ENCODE results near the gene C1orf50.
"Not testable (repeated sequence)": the region's sequence is repeated elsewhere in the genome, so short reads cannot be mapped to it uniquely, and the experiment has no call there.

Gene C1orf50

DNA sequence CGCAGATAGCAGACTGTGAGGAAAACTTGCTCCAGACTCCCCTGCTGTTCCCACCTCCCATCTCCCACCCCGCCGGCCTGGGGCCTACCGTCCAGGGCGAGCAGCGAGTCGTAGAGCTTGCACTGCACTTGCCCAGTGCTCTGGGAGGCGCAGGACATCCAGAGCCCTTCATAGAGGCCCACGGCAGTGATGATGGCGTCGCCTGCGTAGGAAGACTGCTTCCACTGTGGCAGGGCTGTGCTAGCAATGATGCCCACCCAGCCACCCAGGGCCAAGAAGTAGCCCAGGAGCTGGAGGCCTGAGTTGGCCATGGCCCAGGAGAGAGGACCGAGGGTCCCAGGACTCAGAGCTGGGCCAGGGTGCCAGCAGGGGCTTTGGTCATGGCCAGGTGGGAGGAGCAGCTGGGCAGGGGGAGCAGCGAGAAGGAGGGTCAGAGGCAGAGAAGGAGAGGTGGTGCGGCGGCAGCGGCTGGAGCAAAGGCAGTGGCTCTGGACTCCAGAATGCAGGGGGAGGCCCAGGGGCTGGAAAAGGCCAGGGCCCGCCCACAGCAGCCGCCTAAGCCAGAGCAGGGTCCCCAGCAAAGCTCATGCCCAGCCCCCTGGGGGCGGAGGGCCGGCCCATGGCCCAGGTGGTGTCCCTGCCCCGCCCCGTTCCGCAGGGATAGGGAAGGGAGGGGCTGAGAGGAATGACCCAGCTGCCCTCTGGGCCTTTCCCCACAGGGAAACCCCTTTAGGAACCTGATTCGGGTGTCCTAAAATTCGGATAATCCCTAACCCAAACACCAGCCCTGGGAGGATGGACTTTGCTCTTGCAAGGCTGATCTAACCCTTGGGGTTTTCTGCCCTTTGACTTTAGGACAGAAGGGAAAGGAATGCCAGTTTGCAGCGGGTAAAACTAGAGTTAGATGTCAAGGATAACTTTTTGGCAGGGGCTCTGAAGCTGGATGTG is 27.0 kb upstream of the C1orf50 start, which contains the start of gene CLDN19:
CLDN19 (minus strand) TSS at position 484 of the 948 bp plus-strand sequence; CDS start at position 311, 173 bp downstream.
- DNase-seq = no peak

DNA sequence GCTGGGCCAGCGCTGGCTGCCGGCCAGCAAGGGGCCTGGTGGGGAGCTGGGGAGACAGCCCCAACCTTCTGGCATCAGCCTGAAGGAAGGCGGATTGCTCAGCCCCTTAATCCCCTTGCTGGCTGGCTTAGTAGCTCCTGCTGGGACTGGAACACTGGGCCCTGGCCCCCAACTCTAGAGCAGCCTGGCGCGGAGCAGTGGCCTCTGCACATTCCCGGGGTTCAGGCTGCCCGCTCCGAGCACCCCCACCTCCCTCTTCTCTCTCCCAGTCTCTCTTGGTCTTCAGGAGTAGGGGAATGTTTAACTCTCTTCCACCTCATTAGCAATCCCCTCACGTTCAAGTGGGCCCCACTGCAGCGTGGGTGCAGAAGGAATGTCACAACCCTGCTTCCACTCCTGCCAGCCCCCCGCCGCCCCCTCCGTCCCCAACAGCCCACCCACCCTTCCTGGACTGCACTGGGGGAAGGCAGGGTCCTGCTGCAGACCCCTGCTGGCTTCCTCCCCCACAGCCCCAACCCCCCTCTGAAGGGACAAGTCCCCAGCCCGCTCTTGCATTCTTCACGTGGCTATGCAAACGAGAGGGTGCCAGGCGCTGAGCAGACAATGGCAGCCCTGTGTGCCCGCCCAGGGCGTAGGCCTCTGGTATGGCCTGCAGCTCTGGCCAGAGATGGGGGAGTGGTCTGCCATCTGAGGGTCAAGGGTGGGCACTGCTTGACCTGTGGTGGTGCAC is 26.0 kb upstream of the C1orf50 start:
- no peak for DNase-seq

DNA sequence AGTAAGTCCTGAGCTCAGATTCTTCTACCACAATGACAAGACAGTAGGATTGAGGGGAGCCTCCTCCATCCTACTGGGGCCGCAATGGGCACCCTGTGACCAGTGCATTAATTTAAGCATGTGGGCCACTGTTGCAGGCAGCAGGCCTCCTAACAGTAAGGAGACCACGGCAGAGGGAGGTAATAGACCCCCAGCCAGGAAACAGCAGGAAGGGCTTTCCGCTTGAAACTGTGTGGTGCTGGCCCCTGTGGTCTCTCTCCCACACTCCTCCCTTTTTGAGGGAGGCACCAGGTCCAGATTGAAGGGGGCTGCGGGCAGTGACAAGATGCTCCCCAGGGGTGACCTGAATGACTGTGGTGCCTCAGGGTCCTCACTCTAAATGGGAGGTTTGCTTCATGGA is 25.3 kb upstream of the C1orf50 start:
- DNase-seq = no peak

DNA sequence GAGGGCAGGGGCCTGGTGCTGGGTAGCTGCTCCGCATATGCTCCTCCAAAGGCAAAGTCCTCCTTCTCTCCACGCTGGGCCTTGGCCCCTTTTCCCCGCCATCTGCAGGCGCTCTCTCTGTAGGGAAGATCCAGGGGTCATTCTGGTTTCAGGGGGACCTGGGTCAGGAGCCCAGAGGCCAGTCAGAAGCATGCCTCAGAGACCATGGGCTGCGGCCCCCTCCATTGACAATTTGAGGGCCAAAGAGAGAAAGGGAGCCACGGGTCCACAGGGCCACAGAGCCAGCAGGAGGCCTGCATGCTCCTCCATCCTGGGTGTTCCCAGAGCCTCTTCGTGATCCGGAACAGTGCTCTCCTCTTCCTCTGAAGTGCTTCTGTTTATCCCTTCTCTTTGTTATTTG is 24.9 kb upstream of the C1orf50 start:
- no peak for DNase-seq

DNA sequence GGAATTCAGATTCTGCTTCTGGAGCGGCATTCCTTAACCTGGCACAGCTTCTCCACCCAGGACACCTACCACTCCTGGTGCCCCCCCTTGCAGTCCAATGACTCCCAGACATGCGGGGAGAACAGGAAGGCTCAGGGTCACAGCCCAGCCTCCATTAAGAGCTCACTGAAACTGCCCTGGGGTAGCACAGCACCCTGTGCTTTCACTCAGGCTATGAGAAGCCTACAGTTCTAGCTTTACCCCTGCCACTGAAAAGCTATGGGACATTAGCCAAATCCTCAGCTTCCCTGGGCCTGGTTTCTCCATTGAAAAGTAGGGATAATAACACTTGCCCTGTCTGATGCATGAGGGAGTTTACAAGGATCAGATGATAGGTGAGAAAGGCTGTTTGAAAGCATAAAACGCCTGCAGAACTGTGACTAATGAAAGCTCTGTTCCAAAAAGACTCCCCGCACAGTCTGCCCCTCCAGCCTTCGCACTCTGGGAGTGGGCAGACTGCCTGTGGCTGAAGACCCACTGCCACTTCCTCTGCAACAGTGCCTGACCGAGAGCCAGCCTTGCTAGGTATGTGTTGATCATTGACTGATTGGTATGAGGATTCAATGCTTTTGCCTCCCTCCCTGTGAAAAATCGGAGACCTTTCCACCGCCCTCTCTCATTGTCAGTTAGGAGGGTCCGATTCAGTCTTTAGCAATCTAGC is 24.3 kb upstream of the C1orf50 start:
- DNase-seq = no peak

DNA sequence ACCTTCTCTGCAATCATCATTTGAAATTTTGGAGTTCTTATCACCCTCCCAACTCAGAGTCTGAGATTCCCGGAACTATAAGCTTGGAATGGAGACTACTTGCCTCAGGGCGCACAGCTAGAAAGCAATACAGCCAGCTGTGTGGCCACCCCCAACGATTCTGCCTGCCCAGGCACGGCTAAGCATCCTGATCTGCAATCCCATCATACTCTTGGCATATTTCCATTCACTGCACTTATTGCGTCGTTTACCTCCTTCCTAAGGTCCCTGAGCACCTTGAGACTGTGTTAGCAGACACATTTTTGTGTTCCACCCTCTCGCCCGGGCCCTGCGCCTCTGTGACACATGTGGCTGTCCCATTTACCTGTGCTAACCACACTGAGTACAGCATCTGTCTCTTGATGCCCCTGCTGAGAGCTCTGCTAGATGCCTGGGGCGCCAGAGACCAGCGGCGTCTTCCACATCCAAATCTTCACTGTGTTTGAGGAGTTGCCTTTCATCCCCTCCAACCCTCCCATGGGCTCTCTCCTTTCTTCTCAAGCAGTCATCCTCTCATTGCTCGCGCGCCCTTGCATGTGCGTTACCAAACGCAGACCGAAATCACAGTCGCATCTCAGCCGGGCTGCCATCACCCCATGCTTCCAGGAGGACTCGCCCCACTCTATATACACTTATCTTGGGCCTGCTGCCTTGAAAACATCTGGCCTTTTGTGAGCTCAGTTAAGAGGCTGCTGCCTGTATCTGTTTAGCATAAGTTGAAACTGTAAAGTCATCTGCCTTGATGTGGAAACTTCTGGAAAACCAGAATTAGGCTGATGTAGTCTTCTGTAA is 23.5 kb upstream of the C1orf50 start:
- no peak for DNase-seq

DNA sequence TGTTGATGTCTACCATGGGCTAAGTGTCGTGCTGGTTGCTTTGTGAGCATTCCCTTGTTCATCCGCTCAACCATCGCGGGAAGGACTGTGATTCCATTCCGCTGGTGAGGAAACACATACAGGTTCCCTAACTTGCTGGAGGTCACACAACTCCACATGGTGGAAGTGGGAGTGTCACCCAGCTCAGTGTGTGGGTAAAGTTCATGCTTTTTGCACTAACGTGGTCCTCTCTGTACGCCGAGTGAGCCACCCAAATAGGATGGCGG is 23.0 kb upstream of the C1orf50 start:
- DNase-seq = no peak

DNA sequence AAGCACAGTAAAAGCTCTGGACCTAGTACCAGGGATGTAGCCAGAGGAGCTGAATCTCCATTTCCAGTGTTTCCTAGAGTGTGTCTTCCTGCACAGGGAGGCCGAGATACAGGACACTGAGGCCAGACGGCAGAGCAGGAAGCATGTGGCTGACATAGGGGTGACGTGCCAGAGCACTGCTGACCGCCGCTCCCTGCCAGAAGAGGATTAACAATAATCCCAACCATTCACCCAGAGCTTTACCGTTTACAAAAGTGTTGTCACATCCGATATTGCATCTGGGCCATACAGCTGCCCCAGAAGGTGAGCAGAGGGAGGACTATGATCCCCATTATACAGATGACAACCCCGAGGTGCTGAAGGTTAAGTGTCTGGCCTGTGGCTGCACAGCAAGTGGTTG is 21.2 kb upstream of the C1orf50 start:
- no peak for DNase-seq

DNA sequence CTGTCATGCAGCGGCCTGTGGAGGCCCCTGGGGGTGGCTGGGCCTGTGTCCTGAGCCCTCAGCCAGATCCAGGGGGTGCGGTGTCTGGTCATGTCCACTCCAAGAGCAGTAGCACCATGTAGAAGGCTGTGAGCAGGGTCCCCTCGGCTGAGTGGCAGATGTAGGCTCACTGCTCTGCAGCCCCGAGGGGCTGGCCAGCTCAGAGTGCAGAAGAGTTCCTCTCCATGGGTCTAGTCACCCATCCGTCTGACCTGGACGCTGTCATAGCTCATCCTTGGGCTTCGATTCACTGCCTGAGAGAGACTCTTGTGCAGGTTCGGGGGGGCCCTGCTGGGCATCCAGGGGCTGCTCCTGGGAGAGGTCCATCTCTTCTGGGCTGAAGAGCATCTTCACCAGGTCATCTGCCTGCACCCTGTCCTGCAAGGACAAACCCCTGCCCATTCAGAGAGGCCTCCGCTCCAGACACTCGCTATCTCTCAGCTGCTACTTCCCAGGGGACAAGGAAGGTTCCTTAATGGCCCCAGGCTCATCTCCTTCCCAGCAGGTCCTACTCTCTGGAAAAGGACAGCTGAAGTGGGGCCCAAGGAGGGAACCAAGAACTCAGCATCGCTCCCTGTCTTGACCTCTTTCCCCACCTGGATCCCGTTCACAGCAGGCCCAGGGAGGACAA is 20.5 kb upstream of the C1orf50 start:
- DNase-seq = no peak

DNA sequence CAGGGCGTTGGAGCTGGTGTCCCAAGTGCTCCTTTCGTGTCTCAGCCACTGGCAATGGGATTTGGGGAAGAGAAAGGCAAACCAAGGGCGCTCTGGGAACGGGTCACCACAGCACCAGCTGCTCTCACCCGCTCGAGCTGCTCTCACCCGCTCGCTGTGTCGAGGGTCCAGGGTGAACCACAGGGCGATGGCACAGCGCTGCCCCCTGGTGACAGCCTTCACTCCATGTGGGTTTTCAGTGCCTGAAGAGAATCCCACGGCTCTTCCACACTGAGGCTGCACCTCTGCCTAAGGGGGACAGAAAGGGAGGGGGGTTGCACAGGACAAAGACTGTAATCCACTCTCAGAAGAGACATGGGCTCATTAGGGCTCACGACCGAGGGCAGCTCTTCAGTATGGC is 19.9 kb upstream of the C1orf50 start:
- DNase-seq = peak; percentile 30 to 55

DNA sequence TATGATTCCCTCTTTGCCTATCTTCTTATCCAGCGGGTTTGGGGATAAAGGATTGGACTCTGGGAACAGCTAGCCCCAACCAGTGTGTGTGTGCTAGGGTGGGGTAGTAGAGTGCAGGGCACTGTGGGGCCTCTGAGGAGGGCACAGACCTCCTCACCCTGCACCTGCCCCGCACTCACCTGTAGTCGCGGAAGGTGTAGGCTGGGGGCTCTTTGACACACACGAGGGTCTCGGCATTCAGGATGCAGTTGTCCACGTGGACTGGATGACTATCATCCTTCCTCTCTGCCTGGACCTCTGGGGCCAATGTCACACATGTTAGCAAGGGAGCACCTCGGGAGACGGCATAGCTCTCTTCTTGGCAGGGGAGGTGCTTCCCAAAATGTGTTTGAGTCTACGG is 19.0 kb upstream of the C1orf50 start:
- DNase-seq = no peak

DNA sequence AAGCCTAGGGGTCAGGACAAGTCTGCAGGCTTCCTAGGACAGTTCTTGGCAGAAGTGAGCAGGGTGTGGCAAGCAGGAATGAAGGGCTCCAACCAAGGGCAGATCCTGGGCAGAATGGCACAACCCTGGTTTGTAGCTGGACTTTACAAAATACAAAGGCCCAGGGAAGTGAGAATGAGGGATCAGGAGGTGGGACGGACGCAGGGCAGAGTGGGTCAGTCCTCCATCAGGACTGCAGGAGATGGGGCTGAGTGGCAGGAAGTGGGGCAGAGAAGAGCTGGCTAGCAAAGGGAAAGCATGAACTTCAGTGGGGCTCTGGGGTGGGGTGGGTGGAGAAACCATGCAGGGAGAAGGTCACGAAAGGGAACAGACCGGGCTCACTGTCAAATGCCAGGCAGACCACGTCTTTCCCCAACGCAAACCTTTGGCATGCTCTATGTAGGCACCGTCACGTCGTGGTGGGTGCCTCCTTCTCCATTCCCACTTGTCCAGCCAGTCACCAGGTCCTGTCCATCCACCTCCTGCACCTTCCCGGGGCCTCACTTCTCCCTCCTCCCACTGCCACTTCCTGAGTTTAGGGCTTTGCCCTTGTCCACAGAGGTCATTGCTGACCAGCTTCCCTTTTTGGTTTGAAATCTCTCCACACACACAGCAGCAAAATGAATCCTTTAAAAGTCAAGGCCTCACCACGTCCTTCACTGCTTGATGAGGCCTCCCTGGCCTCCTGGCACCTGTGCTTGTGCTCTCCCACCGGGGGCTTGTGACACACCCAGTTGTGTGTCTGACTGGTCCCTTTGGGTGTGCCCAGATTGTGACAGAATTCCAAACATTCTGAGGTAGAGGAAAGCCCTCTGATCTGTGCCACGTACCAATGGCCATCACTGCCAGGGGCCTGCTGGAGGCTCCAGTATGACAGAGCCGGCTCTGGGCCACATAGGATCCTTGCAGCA is 18.3 kb upstream of the C1orf50 start:
- DNase-seq = no peak

DNA sequence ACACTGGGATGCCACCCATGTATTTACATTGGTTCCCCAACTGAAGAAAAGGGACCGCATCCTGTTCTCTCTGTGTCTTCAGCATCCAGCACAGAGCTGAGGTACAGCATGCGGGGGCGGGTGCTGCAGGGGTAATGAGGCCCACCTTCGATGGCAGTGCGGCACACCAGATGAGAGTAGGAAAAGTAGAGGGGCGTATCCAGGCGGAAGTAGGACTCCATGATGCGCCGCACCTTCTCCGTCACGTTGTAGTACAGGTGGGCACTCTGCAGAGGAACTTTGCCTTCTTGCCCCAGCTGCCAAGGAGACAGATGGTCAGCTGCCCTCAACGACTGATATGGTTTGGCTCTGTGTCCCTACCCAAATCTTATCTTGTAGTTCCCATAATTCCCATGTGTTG is 17.0 kb upstream of the C1orf50 start:
- no peak for DNase-seq

DNA sequence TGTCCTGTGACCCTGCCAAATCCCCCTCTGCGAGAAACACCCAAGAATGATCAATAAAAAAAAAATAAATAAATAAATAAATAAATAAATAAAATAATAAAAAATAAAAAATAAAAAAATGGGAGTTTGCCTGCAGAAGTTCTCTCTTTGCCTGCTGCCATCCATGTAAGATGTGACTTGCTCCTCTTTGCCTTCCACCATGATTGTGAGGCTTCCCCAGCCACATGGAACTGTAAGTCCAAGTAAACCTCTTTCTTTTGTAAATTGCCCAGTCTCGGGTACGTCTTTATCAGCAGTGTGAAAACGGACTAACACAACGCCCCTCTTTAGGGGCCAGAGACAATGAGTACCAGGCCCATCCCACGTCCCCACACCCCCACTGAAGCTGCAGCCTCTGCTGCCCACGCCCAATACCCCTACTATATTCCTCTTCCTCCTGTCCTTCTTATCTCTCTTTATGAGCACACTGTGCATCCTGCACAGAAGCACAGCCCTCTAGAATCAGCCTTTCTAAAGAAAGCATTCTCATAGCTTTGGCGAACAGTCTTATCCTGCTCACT is 15.5 kb upstream of the C1orf50 start:
- DNase-seq = not testable (repeated sequence)

DNA sequence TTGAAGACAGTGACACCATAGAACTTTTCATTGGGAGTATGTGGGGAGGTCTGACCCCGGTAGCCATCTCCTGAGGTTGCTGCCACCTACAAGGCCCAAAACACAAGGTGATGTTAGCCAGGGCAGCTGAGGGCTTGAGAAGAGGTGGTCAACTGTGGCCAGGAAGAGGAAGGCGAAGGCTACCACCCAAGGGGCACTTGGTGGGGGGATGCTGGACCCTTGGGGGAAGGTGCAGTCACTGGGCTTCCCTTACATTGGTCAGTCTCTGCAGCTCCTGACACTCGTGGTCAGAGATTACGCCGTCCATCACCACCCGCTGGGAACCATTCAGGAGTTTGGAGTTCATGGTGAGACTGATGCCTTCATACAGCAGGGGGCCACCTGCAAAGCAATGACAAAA is 14.8 kb upstream of the C1orf50 start:
- DNase-seq = no peak

DNA sequence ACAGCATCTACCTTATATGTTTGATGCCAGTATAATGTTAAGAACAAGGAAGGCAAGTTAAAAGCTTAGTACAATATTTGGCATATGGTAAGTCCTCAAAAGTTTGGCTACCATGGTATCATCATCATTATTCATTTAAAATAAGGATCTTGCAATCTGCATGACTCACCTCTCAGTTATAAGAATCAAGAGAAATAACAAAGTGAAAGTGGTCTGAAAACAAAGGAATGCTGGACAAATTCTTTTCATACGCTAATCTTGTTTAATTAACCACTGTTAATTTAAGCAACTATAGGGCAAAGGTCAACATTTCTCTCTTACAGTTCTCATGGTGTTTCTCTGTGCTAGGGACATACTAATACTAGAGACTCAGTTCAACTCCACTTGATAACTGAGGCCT is 14.0 kb upstream of the C1orf50 start:
- no peak for DNase-seq

DNA sequence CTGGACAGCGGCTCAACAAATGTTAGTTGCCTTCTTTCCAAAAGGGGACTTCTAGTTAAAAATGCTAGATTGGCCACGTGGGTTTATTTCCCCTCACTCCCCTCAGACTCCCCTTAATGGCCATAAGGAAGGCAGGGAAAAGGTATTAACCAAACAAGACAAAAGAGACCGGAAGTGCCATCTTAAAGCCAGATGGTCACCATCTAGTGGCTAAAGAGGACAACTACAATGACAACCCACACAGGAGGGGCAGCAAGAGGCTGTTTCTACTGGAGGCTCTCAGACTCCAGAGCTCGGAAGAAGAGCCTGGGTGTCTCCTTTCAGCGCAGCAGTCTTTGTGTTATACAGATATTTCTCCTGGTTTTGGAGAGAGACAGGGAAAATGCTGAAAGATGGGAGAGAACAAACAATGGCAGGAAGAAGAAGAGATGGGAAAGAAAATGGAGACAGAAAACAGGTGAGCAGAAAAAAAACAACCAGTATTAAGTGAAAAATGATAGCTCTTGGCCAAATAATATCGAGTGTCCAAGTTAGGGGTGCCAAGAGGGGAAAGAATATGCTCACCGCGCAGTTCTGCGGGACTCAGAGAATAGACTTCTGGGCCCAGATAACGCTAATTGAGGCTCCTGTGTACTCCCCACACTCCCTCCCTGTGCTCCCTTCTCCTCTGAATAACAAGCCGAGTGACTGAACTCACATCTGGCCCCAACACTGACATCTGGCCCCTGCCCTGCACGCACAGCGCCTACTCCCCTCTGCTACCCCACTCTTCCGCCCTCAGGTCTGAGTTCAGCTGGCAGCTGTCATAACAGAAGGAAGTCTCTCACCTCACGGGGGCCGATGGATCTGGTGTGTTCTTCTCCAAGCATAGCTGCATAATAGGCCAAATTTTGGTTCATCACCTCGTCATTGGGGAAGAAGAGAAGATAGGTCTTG is 9.8 kb upstream of the C1orf50 start:
- no peak for DNase-seq

DNA sequence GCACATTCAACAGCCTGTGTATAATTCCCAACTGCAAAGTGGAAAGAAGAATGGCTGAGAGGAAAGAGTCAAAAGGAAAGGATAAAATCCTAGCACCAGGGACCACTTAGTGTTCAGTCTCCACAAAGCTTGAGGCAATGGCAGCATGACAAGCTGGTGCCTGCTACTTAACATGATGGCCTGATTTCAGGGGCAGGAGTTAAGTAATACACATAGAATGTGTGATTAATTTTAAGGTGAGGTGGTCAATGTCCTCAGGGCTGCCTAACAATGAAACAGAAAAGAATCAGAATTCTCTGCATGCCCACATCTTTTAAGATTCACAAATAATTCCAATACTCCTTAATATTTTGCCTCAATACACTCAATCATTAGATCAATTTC is 9.2 kb upstream of the C1orf50 start:
- DNase-seq = no peak

DNA sequence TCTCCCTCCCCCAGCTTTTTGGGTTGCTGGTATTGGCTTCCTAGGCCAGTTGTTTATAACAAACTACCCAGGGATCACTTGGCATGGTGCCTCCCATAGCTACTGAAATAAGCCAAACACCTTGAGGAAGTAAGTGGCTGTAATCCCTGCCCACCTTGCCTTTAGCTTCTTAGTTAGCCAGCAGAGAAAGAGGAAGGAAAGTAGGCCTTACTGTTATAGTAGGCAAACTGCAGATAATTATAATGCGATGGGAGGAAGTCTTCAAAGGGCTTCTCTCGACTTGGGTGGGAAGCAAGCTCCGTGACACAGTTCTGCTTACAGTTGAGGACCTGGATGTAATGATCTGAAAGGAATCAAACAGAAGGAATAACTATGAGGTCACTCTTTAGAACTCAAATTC is 8.4 kb upstream of the C1orf50 start:
- no peak for DNase-seq

DNA sequence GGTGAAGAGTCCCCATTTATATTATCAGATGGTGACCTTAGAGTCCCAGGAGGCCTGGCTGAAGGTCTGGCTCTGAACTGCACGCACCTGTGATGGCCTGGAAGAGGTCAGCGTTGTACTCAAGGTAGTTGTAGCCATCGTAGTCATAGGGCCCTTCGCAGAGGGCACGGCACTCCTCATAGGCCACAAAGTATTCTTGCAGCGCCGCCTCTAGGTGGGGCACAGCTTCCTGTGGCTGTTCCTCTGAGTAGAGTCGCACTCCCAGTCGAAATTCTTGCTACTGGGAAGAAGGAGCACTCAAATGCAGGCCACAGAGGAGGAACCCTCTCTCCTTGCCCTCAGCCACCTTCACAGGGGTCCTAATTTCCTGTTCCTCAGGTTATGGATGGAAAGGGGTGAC is 7.9 kb upstream of the C1orf50 start:
- no peak for DNase-seq
